NCI-H2196 treated with DMSO at 0.1 percent for 48 hours (cell line): ENCODE results near the gene EXOSC1.
A peak's percentile ranks its signal among the peaks of the same experiment; 100 is the strongest.
"Not testable (repeated sequence)": the region's sequence is repeated elsewhere in the genome, so short reads cannot be mapped to it uniquely, and the experiment has no call there.

ENCODE experiments used
- DNase-seq: peaks from one replicate; lab custom pipeline; 2025; ENCODE audit not compliant: unreplicated experiment; lab: John Stamatoyannopoulos, UW

The EXOSC1 gene

GRCh38 chr10:97445722-97446639, at the start of gene EXOSC1, which contains the start of gene ZDHHC16:
Gene EXOSC1, minus strand, starts transcription at chr10:97446006. Its CDS starts 21 bp downstream, at chr10:97445985.
Gene ZDHHC16, plus strand, starts transcription at chr10:97446175. Its CDS starts 5,501 bp downstream, at chr10:97451676.
- peak; percentile 69 for DNase-seq

DNA sequence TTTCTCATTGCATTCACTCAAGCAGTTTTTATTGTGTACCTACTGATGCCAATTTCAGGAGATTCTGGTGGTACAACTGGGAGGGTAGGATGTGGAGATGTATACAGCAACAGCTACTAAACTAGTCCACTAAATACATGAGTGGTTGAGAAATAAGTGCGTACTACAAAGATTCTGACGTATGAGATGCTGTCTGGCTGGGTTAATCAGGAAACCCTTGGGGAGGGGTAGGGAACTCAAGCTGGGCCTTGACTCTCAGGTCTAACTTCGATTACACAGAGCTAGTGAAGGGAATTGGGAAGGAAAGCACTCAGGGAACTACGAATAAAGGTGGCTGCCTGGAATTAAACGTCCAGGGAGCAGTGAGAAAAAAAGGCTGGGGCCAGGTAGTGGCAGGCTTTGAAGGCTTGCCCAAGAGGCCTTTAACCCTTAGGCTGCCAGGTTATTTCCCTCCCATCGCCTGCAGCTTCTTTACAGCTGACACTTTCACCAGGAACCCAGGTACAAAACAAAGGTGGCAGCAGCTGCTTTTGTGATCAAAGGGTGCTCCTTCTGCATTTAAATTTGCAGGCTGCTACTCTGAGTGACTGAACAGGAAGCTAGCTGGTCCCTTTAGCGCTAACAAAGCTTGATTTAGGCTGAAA, 49.2 kb upstream of the EXOSC1 start:
- no peak for DNase-seq

DNA sequence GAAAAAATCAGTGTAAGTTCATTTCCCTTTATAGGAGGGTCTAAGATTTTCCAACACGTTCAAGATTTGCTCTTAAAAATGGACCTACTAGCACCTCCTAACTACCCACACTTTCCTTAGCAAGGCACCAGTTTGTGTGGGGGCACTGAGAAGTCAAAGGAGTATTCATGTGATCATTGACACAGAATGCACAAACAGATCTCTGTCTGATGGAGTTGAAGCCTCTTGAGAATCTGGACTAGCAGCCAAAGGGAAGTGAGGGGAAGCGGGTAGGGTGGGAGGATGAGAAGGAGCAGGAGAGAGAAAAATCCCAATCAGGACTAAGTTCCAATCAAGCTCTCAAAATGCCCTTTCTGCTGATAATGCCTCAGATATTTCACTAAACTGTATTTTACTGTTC, 48.3 kb upstream of the EXOSC1 start:
- no peak for DNase-seq

DNA sequence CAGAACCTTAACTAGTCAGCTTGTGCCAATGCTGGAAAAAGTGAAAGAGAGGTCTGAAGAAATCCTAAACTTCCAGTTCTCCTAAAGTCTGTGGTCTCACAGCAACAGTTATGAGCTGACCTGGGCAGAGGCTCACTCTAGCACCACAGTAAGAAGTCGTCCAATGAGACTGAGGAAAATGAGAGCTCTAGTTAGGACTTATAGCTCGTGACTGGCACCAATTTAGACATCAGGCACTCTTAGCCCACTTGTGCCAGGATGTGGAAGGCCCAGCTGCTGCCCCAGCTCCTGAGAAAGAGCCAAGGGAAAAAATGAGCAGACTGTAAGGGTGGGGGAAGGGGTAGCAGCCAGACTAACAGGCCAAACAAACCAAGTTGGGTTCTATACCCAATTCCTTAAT, 44.8 kb upstream of the EXOSC1 start:
- DNase-seq: no peak

DNA sequence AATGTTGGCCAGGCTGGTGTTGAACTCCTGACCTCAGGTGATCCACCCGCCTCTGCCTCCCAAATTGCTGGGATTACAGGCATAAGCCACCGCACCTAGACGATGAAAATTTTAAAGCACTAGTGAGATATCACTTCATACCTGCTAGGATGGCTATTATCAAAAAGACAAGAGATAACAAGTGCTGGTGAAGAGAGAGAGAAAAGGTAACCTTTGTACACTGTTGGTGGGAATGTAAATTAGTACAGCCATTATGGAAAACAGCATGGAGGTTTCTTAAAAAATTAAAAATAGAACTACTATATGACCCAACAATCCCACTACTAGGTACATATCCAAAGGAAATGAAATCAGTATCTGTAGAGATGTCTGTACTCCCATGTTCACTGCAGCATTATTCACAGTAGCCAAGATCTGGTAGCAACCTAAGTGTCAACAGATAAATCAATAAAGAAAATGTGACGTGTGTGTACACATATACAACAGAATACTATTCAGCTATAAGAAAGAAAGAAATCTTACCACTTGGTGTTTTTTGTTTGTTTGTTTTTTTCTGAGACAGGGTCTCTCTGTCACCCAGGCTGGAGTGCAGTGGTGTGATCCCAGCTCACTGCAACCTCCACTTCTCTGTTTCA, 40.0 kb upstream of the EXOSC1 start:
- DNase-seq: no peak

GRCh38 chr10:97483921-97484320, 38.1 kb upstream of the EXOSC1 start:
- no peak for DNase-seq

DNA sequence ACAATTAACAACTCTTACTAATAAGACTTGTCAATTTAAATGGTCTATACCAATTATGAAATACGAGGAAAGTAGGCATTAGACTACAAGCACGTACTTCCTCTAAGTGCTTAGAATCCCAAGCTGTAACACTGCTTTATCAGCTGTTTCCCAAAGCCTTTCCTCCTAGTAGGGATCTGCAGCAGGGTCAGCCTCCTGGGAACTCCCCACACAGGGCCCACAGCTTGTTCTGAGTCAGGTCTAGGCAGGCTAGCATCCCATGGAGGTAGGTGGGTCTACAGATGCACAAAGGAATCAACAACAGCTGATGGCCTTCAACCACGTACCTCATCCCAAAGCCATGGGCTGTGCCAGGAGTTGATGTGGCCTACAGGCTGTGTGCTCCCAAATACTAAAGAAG, 37.7 kb upstream of the EXOSC1 start:
- no peak for DNase-seq

GRCh38 chr10:97482381-97482780, 36.6 kb upstream of the EXOSC1 start:
- no peak for DNase-seq

DNA sequence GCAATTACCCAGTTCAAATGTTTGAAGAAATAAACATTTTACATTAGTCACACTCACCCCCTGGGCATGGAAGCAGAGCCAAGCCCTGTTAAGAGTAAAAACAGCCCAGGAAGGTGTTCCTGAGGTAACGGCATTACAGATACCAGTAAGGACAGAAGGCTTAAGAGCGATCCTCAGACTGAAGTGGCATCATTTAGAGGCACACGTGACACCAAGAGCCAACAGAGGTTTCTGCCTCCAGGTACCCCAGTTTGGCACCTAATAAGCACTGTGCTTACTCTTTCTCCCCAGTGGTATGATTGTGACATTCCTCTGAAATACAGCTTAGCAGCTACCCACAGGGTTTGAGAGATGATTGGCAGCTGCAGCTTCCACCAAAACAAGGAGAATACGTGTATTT, 35.3 kb upstream of the EXOSC1 start:
- DNase-seq: no peak

DNA sequence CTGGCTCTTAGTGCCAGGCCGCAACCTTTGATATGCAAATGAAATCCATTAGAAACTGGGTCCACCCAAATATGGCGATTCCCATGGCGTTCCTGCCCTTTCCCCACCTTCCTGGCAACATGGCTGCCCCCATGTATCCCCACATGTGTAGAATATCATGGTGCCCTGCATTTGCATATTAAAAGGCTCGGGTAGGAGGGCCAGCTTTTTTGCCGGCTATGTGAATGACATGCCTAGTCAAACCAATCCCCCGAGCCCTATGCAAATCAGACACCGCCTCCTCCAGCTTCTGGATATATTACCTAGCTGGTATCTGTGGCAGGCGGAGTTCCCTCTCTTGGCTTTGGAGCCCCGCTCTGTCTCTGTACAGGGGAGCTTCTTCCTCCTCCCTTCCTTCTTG, 34.1 kb upstream of the EXOSC1 start:
- no peak for DNase-seq

DNA sequence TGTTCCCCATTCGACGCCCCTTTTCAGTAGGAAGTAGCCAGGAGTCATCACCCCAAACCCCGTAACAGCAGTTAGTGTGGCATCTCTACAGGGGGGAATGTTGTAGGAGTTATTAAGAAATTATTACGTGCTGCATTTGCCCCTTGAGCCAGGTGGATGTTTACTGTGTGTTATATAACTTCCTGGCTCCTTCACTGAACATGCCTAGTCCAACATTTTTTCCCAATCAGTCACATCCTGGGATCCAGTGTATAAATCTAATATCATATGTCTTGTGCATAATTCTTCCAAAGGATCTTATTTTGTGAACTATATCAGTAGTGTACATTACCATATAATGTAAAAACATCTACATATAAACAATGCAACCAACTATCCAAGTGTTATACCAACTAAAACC, 33.6 kb upstream of the EXOSC1 start:
- DNase-seq: not testable (repeated sequence)

DNA sequence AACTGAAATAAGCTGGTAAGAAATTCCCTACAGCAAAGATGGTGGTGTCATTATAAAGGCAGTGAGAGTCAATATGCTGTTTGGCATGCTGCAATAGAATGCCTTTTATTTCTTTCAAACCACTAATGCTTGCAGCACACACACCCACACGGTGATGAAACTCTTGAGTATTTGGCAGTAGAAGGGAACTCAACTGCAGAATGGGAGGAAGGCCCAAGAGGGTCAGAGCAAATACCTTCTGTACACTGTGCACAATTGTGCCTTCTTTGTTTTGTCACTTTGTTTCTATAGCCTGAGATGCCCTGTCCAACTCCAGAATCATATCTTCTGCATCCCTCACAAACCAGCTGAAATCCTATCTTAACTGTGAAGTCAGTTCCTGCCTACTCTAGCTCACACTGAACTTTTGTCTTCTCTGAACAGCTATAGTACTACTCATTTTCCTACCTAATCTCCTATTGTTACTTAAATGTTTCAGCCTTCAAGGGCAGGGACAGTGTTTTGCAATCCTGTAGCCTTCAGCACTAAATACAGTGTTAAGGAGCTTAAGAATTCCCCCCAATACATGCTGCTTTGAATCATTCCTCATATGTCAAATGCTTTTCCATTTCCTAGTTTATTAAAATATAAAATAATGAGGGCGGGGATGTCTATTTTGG, 30.3 kb upstream of the EXOSC1 start:
- DNase-seq: no peak

DNA sequence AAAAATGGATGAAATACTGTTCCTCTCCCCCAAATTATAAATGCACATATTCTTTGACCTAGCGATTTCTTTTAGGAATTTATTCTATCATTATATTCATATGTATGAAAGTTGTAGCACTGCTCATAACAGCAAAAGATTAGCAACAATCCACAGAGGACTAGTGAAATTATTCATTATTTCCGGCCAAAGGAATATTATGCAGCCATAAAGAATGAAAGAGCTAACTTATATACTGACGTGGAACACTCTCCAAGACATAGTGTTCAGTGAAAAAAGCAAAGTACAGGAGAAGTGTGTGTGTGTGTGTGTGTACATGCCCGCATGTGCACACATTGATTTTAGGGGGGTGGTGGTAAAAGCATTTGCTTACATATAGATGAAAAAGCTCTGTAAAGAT, 29.1 kb upstream of the EXOSC1 start:
- no peak for DNase-seq

- DNase-seq: not testable (repeated sequence)
These were observed 23.0 kb upstream of the EXOSC1 start for GRCh38 chr10:97468781-97469180.

DNA sequence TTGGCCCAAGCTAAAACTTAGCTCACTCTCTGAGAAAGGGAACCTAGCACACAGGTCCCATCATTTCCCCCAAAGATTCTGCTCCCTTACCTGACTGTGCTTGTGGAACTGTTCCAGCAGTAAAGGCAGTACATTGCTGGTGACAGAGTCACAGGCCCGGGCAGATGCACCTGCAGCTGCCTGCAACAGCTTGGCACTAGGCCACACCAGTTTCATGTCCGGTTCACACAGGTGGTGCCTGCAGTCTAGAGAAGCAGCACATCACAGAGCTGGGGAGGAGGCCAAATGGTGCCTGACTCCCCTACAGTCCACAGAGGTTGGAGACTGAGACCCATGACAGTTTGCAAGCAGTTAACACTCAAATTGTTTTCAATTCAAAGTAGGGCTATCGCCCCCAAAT, 22.4 kb upstream of the EXOSC1 start:
- peak; percentile 34 for DNase-seq

GRCh38 chr10:97466755-97467154, 20.9 kb upstream of the EXOSC1 start:
- DNase-seq: no peak

DNA sequence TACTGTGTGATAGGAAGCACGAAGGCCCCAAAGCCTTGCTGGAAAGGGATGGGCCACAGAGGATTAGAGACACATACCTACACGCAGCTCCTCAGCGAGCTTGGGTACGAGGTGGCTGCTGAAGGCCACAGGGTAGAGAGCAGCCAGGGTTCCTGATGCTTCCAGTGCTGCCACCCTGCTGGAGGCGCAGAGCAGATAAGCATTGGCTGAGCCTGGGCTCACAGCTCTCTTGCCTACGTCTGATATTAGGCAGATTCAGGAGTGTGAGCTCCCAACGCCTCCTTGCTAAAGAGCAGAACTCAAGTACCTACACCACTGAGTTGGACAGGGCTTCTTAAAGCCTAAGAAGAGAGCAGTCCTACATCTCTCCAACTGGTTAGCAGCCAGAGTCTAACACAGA, 20.2 kb upstream of the EXOSC1 start:
- DNase-seq: no peak

DNA sequence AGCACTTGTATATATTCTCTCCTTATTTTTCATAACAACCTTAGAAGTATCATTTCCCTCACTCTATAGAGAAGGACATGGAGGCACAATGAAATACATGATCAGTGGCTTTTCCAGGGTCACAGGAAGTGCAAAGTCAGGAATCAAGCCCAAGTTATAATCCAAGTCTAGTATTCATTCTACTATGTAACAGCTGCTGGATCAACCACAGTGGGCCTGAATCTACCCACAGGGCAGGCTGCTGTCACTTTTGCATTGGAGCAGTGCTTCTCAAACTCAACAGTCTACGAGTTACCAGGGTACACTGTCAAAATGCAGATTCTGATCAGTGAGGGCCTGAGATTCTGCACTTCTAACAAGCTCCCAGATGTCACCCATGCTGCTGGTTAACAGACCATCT, 18.4 kb upstream of the EXOSC1 start:
- DNase-seq: no peak

DNA sequence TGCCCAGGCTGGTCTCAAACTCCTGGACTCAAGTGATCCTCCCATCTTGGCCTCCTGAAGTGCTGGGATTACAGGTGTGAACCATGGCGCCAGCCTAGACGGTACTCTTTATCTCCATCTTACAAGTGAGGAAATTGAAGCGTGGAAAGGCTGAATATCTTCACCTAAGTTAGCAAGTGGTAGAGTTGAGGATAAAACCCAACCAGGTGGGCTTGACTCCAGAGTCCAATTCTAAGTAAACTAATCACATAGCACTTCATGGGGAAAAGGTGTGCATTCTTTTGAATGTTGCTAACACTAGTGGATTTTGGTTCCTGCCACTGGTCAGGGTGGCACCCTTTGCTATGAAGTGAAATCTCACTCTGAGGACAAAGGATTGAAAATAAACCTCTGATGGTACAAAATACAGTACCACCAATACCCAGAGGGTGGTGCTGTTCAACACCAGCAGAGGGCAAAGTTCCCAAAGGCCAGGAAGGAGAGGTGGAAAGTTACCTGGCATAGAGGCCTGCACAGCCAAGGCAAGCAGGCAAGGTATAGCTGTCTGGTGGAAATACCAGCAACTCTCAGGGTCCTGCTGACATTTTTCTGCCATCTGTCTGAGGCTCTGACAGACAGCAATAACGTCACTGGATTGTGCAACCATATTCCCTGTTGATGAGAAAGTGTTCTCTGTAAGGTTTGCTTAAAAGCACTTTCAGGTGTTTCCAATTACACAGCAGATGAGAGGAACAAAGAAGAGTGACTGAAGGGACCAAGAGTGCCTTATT, 17.7 kb upstream of the EXOSC1 start:
- peak; percentile 26 for DNase-seq

GRCh38 chr10:97462309-97462708, 16.5 kb upstream of the EXOSC1 start:
- no peak for DNase-seq

GRCh38 chr10:97459933-97460332, 14.1 kb upstream of the EXOSC1 start:
- DNase-seq: no peak
